HEK293T (cell line): ENCODE data around the gene WIPF1.

Experiments
- CTCF ChIA-PET: fragments of 350-600 bp; formaldehyde crosslinking; extraction: SDS; loops from one replicate; lab custom pipeline; 2021; ENCODE audit warnings: antibody characterized with exemption, inconsistent platforms; lab: Yijun Ruan, JAX
- POLR2A ChIA-PET: fragments of 350-600 bp; formaldehyde crosslinking; extraction: SDS; loops from one replicate; lab custom pipeline; 2020; ENCODE audit warnings: antibody characterized with exemption, inconsistent platforms; lab: Yijun Ruan, JAX
- DNase-seq: peaks from one replicate; pipeline ENCODE4 v3.0.0; 2012; ENCODE audit warnings: mixed read lengths; ENCODE audit errors: extremely low spot score
- ARNT ChIP-seq: fragments of 450-650 bp; IDR thresholded peaks from 2 replicates; pipeline ENCODE4 v1.6.1; 2017; ENCODE audit warnings: mild to moderate bottlenecking
- BHLHE40 ChIP-seq: fragments of 450-650 bp; IDR thresholded peaks from 2 replicates; pipeline ENCODE4 v1.6.1; 2016; ENCODE audit warnings: mild to moderate bottlenecking, moderate library complexity, borderline replicate concordance
- CTBP1 ChIP-seq: fragments of 450-650 bp; IDR thresholded peaks from 2 replicates; pipeline ENCODE4 v1.6.1; 2016; ENCODE audit warnings: borderline replicate concordance
- ELF4 ChIP-seq: fragments of 450-650 bp; IDR thresholded peaks from 2 replicates; pipeline ENCODE4 v1.6.1; 2017; ENCODE audit warnings: antibody characterized with exemption
- FOXA1 ChIP-seq: fragments of 450-650 bp; IDR thresholded peaks from 2 replicates; pipeline ENCODE4 v1.6.1; 2016; ENCODE audit warnings: mild to moderate bottlenecking
- FOXK2 ChIP-seq: fragments of 450-650 bp; IDR thresholded peaks from 2 replicates; pipeline ENCODE4 v1.6.1; 2016; ENCODE audit warnings: mild to moderate bottlenecking
- FOXM1 ChIP-seq: fragments of 450-650 bp; IDR thresholded peaks from 2 replicates; pipeline ENCODE4 v1.6.1; 2017; ENCODE audit warnings: mild to moderate bottlenecking, borderline replicate concordance
- HDGF ChIP-seq: fragments of 450-650 bp; IDR thresholded peaks from 2 replicates; pipeline ENCODE4 v1.6.1; 2017; ENCODE audit warnings: antibody characterized with exemption, borderline replicate concordance
- L3MBTL2 ChIP-seq: fragments of 450-650 bp; conservative IDR thresholded peaks from 2 replicates; pipeline ENCODE4 v1.6.1; 2016; ENCODE audit warnings: mild to moderate bottlenecking
- LEF1 ChIP-seq: fragments of 450-650 bp; IDR thresholded peaks from 2 replicates; pipeline ENCODE4 v1.6.1; 2017; ENCODE audit warnings: mild to moderate bottlenecking, borderline replicate concordance
- NFRKB ChIP-seq: fragments of 450-650 bp; IDR thresholded peaks from 2 replicates; pipeline ENCODE4 v1.6.1; 2016; ENCODE audit warnings: mild to moderate bottlenecking, moderate library complexity
- PKNOX1 ChIP-seq: fragments of 450-650 bp; IDR thresholded peaks from 2 replicates; pipeline ENCODE4 v1.6.1; 2016
- SP1 ChIP-seq: fragments of 450-650 bp; IDR thresholded peaks from 2 replicates; pipeline ENCODE4 v1.6.1; 2017
- SUZ12 ChIP-seq: fragments of 450-650 bp; IDR thresholded peaks from 2 replicates; pipeline ENCODE4 v1.6.1; 2016; ENCODE audit warnings: mild to moderate bottlenecking
- TARDBP ChIP-seq: fragments of 450-650 bp; IDR thresholded peaks from 2 replicates; pipeline ENCODE4 v1.6.1; 2016
- ZNF384 ChIP-seq: fragments of 450-650 bp; IDR thresholded peaks from 2 replicates; pipeline ENCODE4 v1.6.1; 2016

WIPF1 gene

GRCh38 chr2:174544802-174545201, 52.8 kb downstream of the WIPF1 start:
- no peak for DNase-seq
- CTCF ChIA-PET: no interaction called here

GRCh38 chr2:174544156-174544555, 53.4 kb downstream of the WIPF1 start:
- no peak for DNase-seq
- ChIA-PET CTCF (no interaction called here), POLR2A (no interaction called here)
- TF ChIP-seq SUZ12 (no peak), ELF4 (no peak)

More at GRCh38 chr2:174544802-174545201, 52.8 kb downstream of the WIPF1 start:
- no peak for TF ChIP-seq HDGF
- TF ChIP-seq LEF1: no peak
- TF ChIP-seq TARDBP: no peak
- POLR2A ChIA-PET: no interaction called here

GRCh38 chr2:174540893-174541292, 56.7 kb downstream of the WIPF1 start:
- ChIA-PET CTCF (interaction anchor here (0.8 kb wide), 1 partner anchor 20 kb away, joined by 3 read pairs; no protein-coding TSS in a partner anchor), POLR2A (no interaction called here)
- DNase-seq: no peak
- no peak for TF ChIP-seq ELF4
- TF ChIP-seq SP1: no peak
- TF ChIP-seq SUZ12: no peak
- TF ChIP-seq HDGF: no peak
- TF ChIP-seq PKNOX1: no peak
- no peak for TF ChIP-seq BHLHE40
- no peak for TF ChIP-seq NFRKB
- no peak for TF ChIP-seq FOXM1
- no peak for TF ChIP-seq FOXA1
- no peak for TF ChIP-seq ARNT
- no peak for TF ChIP-seq FOXK2
- TF ChIP-seq ZNF384: no peak
- no peak for TF ChIP-seq TARDBP
- no peak for TF ChIP-seq LEF1

GRCh38 chr2:174535757-174536703, 61.6 kb downstream of the WIPF1 start:
- no peak for DNase-seq
- POLR2A ChIA-PET: interaction anchor here (1.4 kb wide), 1 partner anchor 48 kb away, joined by 3 read pairs; no protein-coding TSS in a partner anchor
- CTCF ChIA-PET: no interaction called here
- TF ChIP-seq FOXM1 (no peak), CTBP1 (no peak), NFRKB (no peak), FOXK2 (no peak), SP1 (no peak), ARNT (no peak), SUZ12 (no peak), ELF4 (no peak), HDGF (no peak), L3MBTL2 (no peak), LEF1 (no peak), TARDBP (no peak), PKNOX1 (no peak), ZNF384 (no peak), FOXA1 (no peak), BHLHE40 (no peak)

GRCh38 chr2:174535083-174535482, 62.5 kb downstream of the WIPF1 start:
- CTCF ChIA-PET: no interaction called here
- no peak for DNase-seq
- TF ChIP-seq ARNT (no peak), PKNOX1 (no peak), FOXM1 (no peak), LEF1 (no peak), SP1 (no peak), FOXK2 (no peak), SUZ12 (no peak), ZNF384 (no peak), TARDBP (no peak), L3MBTL2 (no peak), CTBP1 (no peak), FOXA1 (no peak), ELF4 (no peak), BHLHE40 (no peak), NFRKB (no peak), HDGF (no peak)
- POLR2A ChIA-PET: no interaction called here

GRCh38 chr2:174529916-174530315, 67.7 kb downstream of the WIPF1 start:
- DNase-seq: no peak
- ChIA-PET POLR2A (no interaction called here), CTCF (no interaction called here)
- TF ChIP-seq BHLHE40 (no peak), PKNOX1 (no peak), CTBP1 (no peak), ELF4 (no peak), SUZ12 (no peak), FOXK2 (no peak), NFRKB (no peak), SP1 (no peak), L3MBTL2 (no peak), TARDBP (no peak), FOXM1 (no peak), HDGF (no peak), FOXA1 (no peak), LEF1 (no peak), ARNT (no peak), ZNF384 (no peak)
